HepG2 (cell line): ENCODE results near the gene THADA. TPM values are rescaled to one million over a fixed set of nuclear protein-coding genes. Genes with fewer than 3 reads are reported as not detected.
A peak's percentile ranks its signal among the peaks of the same experiment; 100 is the strongest.

Experiments used
- ATAC-seq: fragments of 200-7000 bp; cut with Tn5 transposase; 3 replicates; pipeline ENCODE4 v1.9.1; 2020; ENCODE audit warnings: mild to moderate bottlenecking, moderate library complexity
- BruUV-seq: library from RNA; stranded (reverse); fragments of 400-500 nt; replicated peaks from 2 replicates; lab custom pipeline; 2021; lab: Mats Ljungman, UMichigan
- CTCF ChIA-PET: fragments of 300-600 bp; formaldehyde crosslinking; extraction: SDS; loops from one replicate; lab custom pipeline; 2021; ENCODE audit warnings: low total read pairs, inconsistent platforms, low intra/inter-chr PET ratio; lab: Yijun Ruan, JAX
- POLR2A ChIA-PET: fragments of 350-600 bp; sonication (Branson Sonifier 250); formaldehyde crosslinking; loops from one replicate; lab custom pipeline; 2020; ENCODE audit warnings: antibody characterized with exemption, inconsistent platforms; lab: Yijun Ruan, JAX
- DNase-seq: peaks from one replicate; pipeline ENCODE4 v3.0.0-alpha.2; 2015; ENCODE audit warnings: low spot score
- FAIRE-seq: peaks from 3 replicates; lab custom pipeline; 2011; peaks lifted over from hg19 to GRCh38; lab: Jason Lieb, UNC
- H2AFZ ChIP-seq: one replicate; pipeline ENCODE4 v1.6.1; 2011; ENCODE audit warnings: low read length, inconsistent platforms
- H3K27ac ChIP-seq: fragments of 300-600 bp; 3 replicates; pipeline ENCODE4 v1.8.0; 2011; ENCODE audit warnings: mixed run types, mild to moderate bottlenecking, mixed read lengths, low read length, inconsistent platforms; ENCODE audit not compliant: insufficient read depth; ENCODE audit errors: extremely low read length
- H3K27me3 ChIP-seq, 2 experiments: fragments of 200-600 bp in 1 of 2; 2 replicates in 1 of 2; 3 replicates in 1 of 2; pipeline versions ENCODE4 v1.6.0 to v1.8.0; 2011; ENCODE audit warnings: low read length in 2 of 2, mild to moderate bottlenecking in 2 of 2, moderate library complexity in 2 of 2, inconsistent platforms in 1 of 2; ENCODE audit not compliant: insufficient read depth in 2 of 2, control insufficient read depth in 1 of 2
- H3K36me3 ChIP-seq, 2 experiments: fragments of 200-600 bp in 1 of 2; replicated peaks in 1 of 2; 2 replicates in 1 of 2; 3 replicates in 1 of 2; pipeline versions ENCODE4 v1.5.1 to v1.8.0; 2011; ENCODE audit warnings: low read length in 2 of 2, inconsistent platforms in 1 of 2; ENCODE audit not compliant: insufficient read depth in 2 of 2, control insufficient read depth in 1 of 2
- H3K4me1 ChIP-seq: 2 replicates; pipeline ENCODE4 v1.5.1; 2012; ENCODE audit warnings: low read length, inconsistent platforms; ENCODE audit not compliant: insufficient read depth
- H3K4me2 ChIP-seq: 2 replicates; pipeline ENCODE4 v1.6.0; 2011; ENCODE audit warnings: low read depth, low read length, inconsistent platforms
- H3K4me3 ChIP-seq, 3 experiments: fragments of 200-600 bp in 1 of 3; sonication (generic), shearing (Covaris generic) in 1 of 3; replicated peaks in 1 of 3; 2 replicates each; pipeline ENCODE4 v1.5.1; 2011 to 2016; ENCODE audit warnings: low read length in 3 of 3, inconsistent platforms in 2 of 3, low read depth in 2 of 3, mild to moderate bottlenecking in 2 of 3, control low read depth in 1 of 3, mixed read lengths in 1 of 3; ENCODE audit not compliant: insufficient read depth in 1 of 3
- H3K79me2 ChIP-seq: one replicate; pipeline ENCODE4 v1.6.1; 2011; ENCODE audit warnings: low read length, inconsistent platforms; ENCODE audit not compliant: insufficient read depth
- H3K9ac ChIP-seq: 2 replicates; pipeline ENCODE4 v1.6.0; 2011; ENCODE audit warnings: mild to moderate bottlenecking, low read depth, low read length, inconsistent platforms; ENCODE audit not compliant: insufficient read depth
- H3K9me3 ChIP-seq: 2 replicates; pipeline ENCODE4 v1.5.1; 2012; ENCODE audit warnings: mild to moderate bottlenecking, low read length
- H4K20me1 ChIP-seq: 2 replicates; pipeline ENCODE4 v1.6.0; 2011; ENCODE audit warnings: inconsistent platforms, mild to moderate bottlenecking, low read length, moderate library complexity; ENCODE audit not compliant: insufficient read depth
- ATM ChIP-seq: fragments of 450-650 bp; IDR thresholded peaks from 2 replicates; pipeline ENCODE4 v1.7.1; 2017; ENCODE audit warnings: mild to moderate bottlenecking, borderline replicate concordance
- MED8 ChIP-seq: sonication (generic); formaldehyde crosslinking; IDR thresholded peaks from 2 replicates; pipeline ENCODE4 v1.8.1; 2023; ENCODE audit warnings: mild to moderate bottlenecking, missing genetic modification reagents; ENCODE audit not compliant: insufficient replicate concordance
- NFYB ChIP-seq: sonication (generic); formaldehyde crosslinking; IDR thresholded peaks from 2 replicates; pipeline ENCODE4 v1.4.0; 2020; ENCODE audit warnings: missing genetic modification reagents
- NFYC ChIP-seq: IDR thresholded peaks from 2 replicates; pipeline ENCODE4 v1.6.1; 2016; ENCODE audit warnings: missing genetic modification reagents, missing compliant biosample characterization
- PRDM4 ChIP-seq: sonication (generic); formaldehyde crosslinking; IDR thresholded peaks from 2 replicates; pipeline ENCODE4 v1.9.0; 2021; ENCODE audit warnings: missing genetic modification reagents, borderline replicate concordance
- SAP130 ChIP-seq: IDR thresholded peaks from 2 replicates; pipeline ENCODE4 v1.6.1; 2016; ENCODE audit warnings: low read depth
- SIX1 ChIP-seq: sonication (generic); formaldehyde crosslinking; IDR thresholded peaks from 2 replicates; pipeline ENCODE4 v1.4.0; 2020; ENCODE audit warnings: missing genetic modification reagents, borderline replicate concordance
- SIX4 ChIP-seq: sonication (generic); formaldehyde crosslinking; IDR thresholded peaks from 2 replicates; pipeline ENCODE4 v1.4.0; 2020; ENCODE audit warnings: missing genetic modification reagents
- SRSF4 ChIP-seq: fragments of 200-400 bp; formaldehyde crosslinking; IDR thresholded peaks from one replicate; pipeline ENCODE4 v1.6.1; 2018; ENCODE audit warnings: mild to moderate bottlenecking, low read depth, low read length, moderate library complexity; ENCODE audit not compliant: poor library complexity, severe bottlenecking
- ZBTB25 ChIP-seq: IDR thresholded peaks from 2 replicates; pipeline ENCODE4 v1.6.1; 2018; ENCODE audit warnings: missing genetic modification reagents
- ZMYM4 ChIP-seq: sonication (generic); formaldehyde crosslinking; IDR thresholded peaks from 2 replicates; pipeline ENCODE4 v1.8.1; 2023; ENCODE audit warnings: mild to moderate bottlenecking, missing genetic modification reagents
- ZNF275 ChIP-seq: sonication (generic); formaldehyde crosslinking; IDR thresholded peaks from 2 replicates; pipeline ENCODE4 v1.8.0; 2022; ENCODE audit warnings: missing genetic modification reagents, mild to moderate bottlenecking, inconsistent platforms, borderline replicate concordance
- ZNF280B ChIP-seq: sonication (generic); formaldehyde crosslinking; IDR thresholded peaks from 2 replicates; pipeline ENCODE4 v1.5.0; 2020; ENCODE audit warnings: missing genetic modification reagents, mild to moderate bottlenecking, borderline replicate concordance
- ZNF451 ChIP-seq: sonication (generic); formaldehyde crosslinking; IDR thresholded peaks from 2 replicates; pipeline ENCODE4 v1.5.0; 2020; ENCODE audit warnings: mild to moderate bottlenecking, missing genetic modification reagents
- ZNF607 ChIP-seq: sonication (generic); formaldehyde crosslinking; IDR thresholded peaks from 2 replicates; pipeline ENCODE4 v1.5.1; 2020; ENCODE audit warnings: missing genetic modification reagents, mild to moderate bottlenecking, borderline replicate concordance
- ZSCAN20 ChIP-seq: sonication (generic); formaldehyde crosslinking; IDR thresholded peaks from 2 replicates; pipeline ENCODE4 v1.4.0; 2020; ENCODE audit warnings: missing genetic modification reagents, mild to moderate bottlenecking, borderline replicate concordance
- WGBS: methylation state at CpG from one replicate; pipeline ENCODE4 v1.1.6; 2017; ENCODE audit warnings: low lambda C conversion rate; 5-methylcytosine and 5-hydroxymethylcytosine counted together
- in situ Hi-C: cut with HindIII; loops from 2 replicates; pipeline ENCODE4 v1.10.0; 2017; ENCODE audit warnings: low pct_unique_long_range_greater_than_20kb; ENCODE audit not compliant: extremely low pct_ligation_motif_present
- intact Hi-C: fragments of 100-400 bp; cut with micrococcal nuclease; formaldehyde crosslinking; loops from one replicate; pipeline ENCODE4 v1.10.0; 2022; ENCODE audit not compliant: unreplicated experiment
- polyA plus RNA-seq, 8 experiments: library from polyadenylated mRNA; depleted of rRNA in 3 of 8; stranded (reverse) in 7 of 8; unstranded in 1 of 8; fragments of >200 nt; fragmentation: Illumina TruSeq in 4 of 8; extraction: Trizol in 4 of 8; gene quantifications; 2 replicates each; pipeline versions ENCODE4 v1.2.1 to v1.2.3, GENCODE V29; 2011 to 2016; ENCODE audit warnings: low read depth in 4 of 8, missing spikeins in 1 of 8, mixed read lengths in 1 of 8; ENCODE audit not compliant: insufficient read depth in 1 of 8
- total RNA-seq, 5 experiments: library from RNA; depleted of rRNA; stranded (reverse); fragments of >200 nt; fragmentation: Illumina TruSeq; extraction: Trizol; gene quantifications; 2 replicates each; pipeline ENCODE4 v1.2.3, GENCODE V29; 2016; ENCODE audit warnings: low read depth in 1 of 5

Gene THADA
- total and polyA plus RNA-seq, 2 of the 13 experiments (the other 11 are each of a cell fraction or from before 2014, with no cell fraction given) = 12.7 to 21.7 TPM

GRCh38 chr2:43609290-43609918 is 13.6 kb upstream of the THADA start (continued):
- TF ChIP-seq ZNF607 (no peak), ZNF451 (CRISPR knock-in tag) (no peak), ZBTB25 (CRISPR knock-in tag) (peak; percentile 32; the same call in 1 of the 2 replicates)

GRCh38 chr2:43605851-43606250 is 10.0 kb upstream of the THADA start:
- H3K27ac ChIP-seq = no peak overlapping the region
- H3K36me3 ChIP-seq = no peaks in the 10 kb centered on the region
- FAIRE-seq = no peak
- in situ Hi-C loops (no loop called here), intact Hi-C loops (loop anchor here (2.0 to 5.0 kb wide), 2 partner anchors 25 to 166 kb away; partner anchors contain the start of gene DYNC2LI1)
- WGBS = 35% methylated on average over 5 of the region's 5 CpGs
- 0 out of 5 replicates have a peak, but pooled peaks cover 0 to 6% of the 10 kb centered on the region in 2 experiments for H3K27me3 ChIP-seq
- POLR2A ChIA-PET = interaction anchor here (2.1 kb wide), 1 partner anchor 10 kb away, joined by 46 read pairs; the partner anchor contains the start of gene THADA
- ATAC-seq = no peak
- BruUV-seq = no TSS peak
- H3K4me3 ChIP-seq = no peak overlapping the region
- H3K79me2 ChIP-seq = no peaks in the 10 kb centered on the region
- no peaks in the 10 kb centered on the region for H3K9me3 ChIP-seq
- peaks cover 26% of the 10 kb centered on the region for H3K4me1 ChIP-seq
- peak overlapping the region; percentile 39 for H2AFZ ChIP-seq
- no peak for DNase-seq
- CTCF ChIA-PET = interaction anchor here (1.4 kb wide), 1 partner anchor 10 kb away, joined by 4 read pairs; the partner anchor contains the start of gene THADA
- peak overlapping the region; percentile 7; the same call in 1 of the 2 replicates for H3K9ac ChIP-seq
- H4K20me1 ChIP-seq = no peaks in the 10 kb centered on the region
- peak overlapping the region; percentile 15; the same call in 1 of the 2 replicates for H3K4me2 ChIP-seq
- TF ChIP-seq ZMYM4 (0 out of 2 replicates have a peak, but pooled peaks have one; percentile 17), ZSCAN20 (CRISPR knock-in tag) (no peak), NFYB (CRISPR knock-in tag) (peak; percentile 47), ZNF280B (CRISPR knock-in tag) (no peak), ATM (no peak), SIX4 (CRISPR knock-in tag) (peak; percentile 81), SIX1 (CRISPR knock-in tag) (peak; percentile 89; the same call in 1 of the 2 replicates), SAP130 (CRISPR knock-in tag) (no peak), SRSF4 (no peak), NFYC (CRISPR knock-in tag) (peak; percentile 48; the same call in 1 of the 2 replicates), PRDM4 (CRISPR knock-in tag) (no peak), MED8 (CRISPR knock-in tag) (no peak), ZNF275 (CRISPR knock-in tag) (no peak)
